Upper lobe of right lung (tissue), 1 donor: Measurements from ENCODE around the gene EPX. TPM values are rescaled to one million over a fixed set of nuclear protein-coding genes. Genes with fewer than 3 reads are reported as not detected.

Source experiments
- ATAC-seq: fragments of 200-7000 bp; cut with Tn5 transposase; one replicate; pipeline ENCODE4 v1.9.1; 2020; ENCODE audit warnings: mild to moderate bottlenecking, moderate library complexity
- DNase-seq: peaks from one replicate; pipeline ENCODE4 v3.0.0-alpha.2; 2020
- H3K27ac ChIP-seq: fragments of 200-600 bp; one replicate; pipeline ENCODE4 v1.8.0; 2022
- H3K27me3 ChIP-seq: fragments of 200-600 bp; one replicate; pipeline ENCODE4 v1.8.0; 2022; ENCODE audit warnings: mild to moderate bottlenecking
- H3K36me3 ChIP-seq: fragments of 200-600 bp; one replicate; pipeline ENCODE4 v1.8.0; 2022
- H3K4me1 ChIP-seq: fragments of 200-600 bp; one replicate; pipeline ENCODE4 v1.8.0; 2022
- H3K4me3 ChIP-seq: fragments of 200-600 bp; one replicate; pipeline ENCODE4 v1.8.0; 2022; ENCODE audit warnings: mild to moderate bottlenecking
- H3K9me3 ChIP-seq: fragments of 200-600 bp; one replicate; pipeline ENCODE4 v1.8.0; 2022
- CTCF ChIP-seq: fragments of 200-600 bp; IDR thresholded peaks from one replicate; pipeline ENCODE4 v1.8.0; 2022; ENCODE audit warnings: antibody characterized with exemption
- intact Hi-C: fragments of 100-400 bp; cut with DNase I; formaldehyde crosslinking; loops from one replicate; pipeline ENCODE4 v1.11.0; 2022
- total RNA-seq: library from RNA; stranded (reverse); fragmentation: NEBNext Ultra II Directional; extraction: Animal tissue kit (Norgen Biotek cat#: 25700); gene quantifications from one replicate; pipeline ENCODE4 v1.2.1, GENCODE V29; 2021
- donor health status: DM: no; HTN: yes; CAD: no; lungs with severe emphysema.

EPX gene
- total RNA-seq, 1 donor from 2014 or later = not detected

GRCh38 chr17:58219007-58219788 is 26.7 kb downstream of the EPX start, which contains the start of gene MKS1:
TSS of gene MKS1 (minus strand) at chr17:58219255. CDS start at chr17:58219230, 25 bp downstream.
- peak; percentile 99 for ATAC-seq
- peaks cover 13% of the 10 kb centered on the region for H3K36me3 ChIP-seq
- no peaks in the 10 kb centered on the region for H3K27me3 ChIP-seq
- peak; percentile 98 for DNase-seq
- H3K4me1 ChIP-seq = peaks cover 9% of the 10 kb centered on the region
- TF ChIP-seq CTCF = peak; percentile 83
- H3K9me3 ChIP-seq = no peaks in the 10 kb centered on the region
- intact Hi-C loops = no loop called here
- H3K4me3 ChIP-seq = peak within 1 kb of the TSS; percentile 80
- peak within 1 kb of the TSS; percentile 87 for H3K27ac ChIP-seq

- TF ChIP-seq CTCF = no peak
- ATAC-seq (no peak), DNase-seq (no peak)
- intact Hi-C loops = no loop called here
- Histone ChIP-seq H3K4me1 (peaks cover 9% of the 10 kb centered on the region), H3K27me3 (no peaks in the 10 kb centered on the region), H3K4me3 (peak overlapping the region; percentile 80), H3K27ac (peak overlapping the region; percentile 87), H3K36me3 (peaks cover 7% of the 10 kb centered on the region), H3K9me3 (no peaks in the 10 kb centered on the region)
These were observed 27.3 kb downstream of the EPX start for GRCh38 chr17:58219789-58220183.

- no peaks in the 10 kb centered on the region for H3K9me3 ChIP-seq
- H3K4me3 ChIP-seq = no peak overlapping the region
- no peak overlapping the region for H3K27ac ChIP-seq
- no peak for TF ChIP-seq CTCF
- intact Hi-C loops = no loop called here
- ATAC-seq (no peak), DNase-seq (no peak)
- no peaks in the 10 kb centered on the region for H3K27me3 ChIP-seq
- H3K36me3 ChIP-seq = no peaks in the 10 kb centered on the region
- peaks cover 8% of the 10 kb centered on the region for H3K4me1 ChIP-seq
These were observed 31.8 kb downstream of the EPX start for GRCh38 chr17:58224315-58224714.

- Histone ChIP-seq H3K27ac (no peak overlapping the region), H3K4me3 (no peak overlapping the region), H3K9me3 (no peaks in the 10 kb centered on the region), H3K36me3 (no peaks in the 10 kb centered on the region), H3K4me1 (peaks cover 4% of the 10 kb centered on the region), H3K27me3 (peaks cover 5% of the 10 kb centered on the region)
- intact Hi-C loops = no loop called here
- ATAC-seq = no peak
- TF ChIP-seq CTCF = no peak
- DNase-seq = no peak
These were observed 35.2 kb downstream of the EPX start for GRCh38 chr17:58227733-58228132.

- ATAC-seq = no peak
These were observed 36.2 kb downstream of the EPX start for GRCh38 chr17:58228679-58229078.

More at GRCh38 chr17:58228679-58229078, 36.2 kb downstream of the EPX start:
- Histone ChIP-seq H3K27ac (no peak overlapping the region), H3K9me3 (no peaks in the 10 kb centered on the region), H3K27me3 (peaks cover 5% of the 10 kb centered on the region), H3K36me3 (no peaks in the 10 kb centered on the region), H3K4me3 (no peak overlapping the region), H3K4me1 (peaks cover 4% of the 10 kb centered on the region)
- TF ChIP-seq CTCF = no peak
- intact Hi-C loops = no loop called here
- no peak for DNase-seq
